ENCODE measurements around the gene RCOR3.

The RCOR3 gene

GRCh38 chr1:211309617-211310016, 50.5 kb downstream of the RCOR3 start:
- H3K4me1 ChIP-seq (ENCODE audit: low read length): peaks cover 18% of the 10 kb centered on the region
- H3K36me3 ChIP-seq (replicated peaks; ENCODE audit: low read depth, low read length): peaks cover 32% of the 10 kb centered on the region
- no peaks in the 10 kb centered on the region for H3K79me2 ChIP-seq (ENCODE audit: low read length)
- no peak overlapping the region for H3K9ac ChIP-seq (ENCODE audit: low read length)
- H3K4me3 ChIP-seq (ENCODE audit: low read length): no peak overlapping the region
- H2AFZ ChIP-seq (ENCODE audit: low read depth, low read length): no peak overlapping the region
- peaks cover 8% of the 10 kb centered on the region; the same call in 1 of the 2 replicates for H4K20me1 ChIP-seq (ENCODE audit: insufficient read depth, low read length)
- no peaks in the 10 kb centered on the region for H3K27me3 ChIP-seq (ENCODE audit: low read depth, low read length)
- no peak overlapping the region for H3K4me2 ChIP-seq (ENCODE audit: low read length)
- TF ChIP-seq EZH2phosphoT487 (IDR thresholded peaks at IDR 0.05; ENCODE audit: low read depth): no peak
- TF ChIP-seq, protein P1, sequence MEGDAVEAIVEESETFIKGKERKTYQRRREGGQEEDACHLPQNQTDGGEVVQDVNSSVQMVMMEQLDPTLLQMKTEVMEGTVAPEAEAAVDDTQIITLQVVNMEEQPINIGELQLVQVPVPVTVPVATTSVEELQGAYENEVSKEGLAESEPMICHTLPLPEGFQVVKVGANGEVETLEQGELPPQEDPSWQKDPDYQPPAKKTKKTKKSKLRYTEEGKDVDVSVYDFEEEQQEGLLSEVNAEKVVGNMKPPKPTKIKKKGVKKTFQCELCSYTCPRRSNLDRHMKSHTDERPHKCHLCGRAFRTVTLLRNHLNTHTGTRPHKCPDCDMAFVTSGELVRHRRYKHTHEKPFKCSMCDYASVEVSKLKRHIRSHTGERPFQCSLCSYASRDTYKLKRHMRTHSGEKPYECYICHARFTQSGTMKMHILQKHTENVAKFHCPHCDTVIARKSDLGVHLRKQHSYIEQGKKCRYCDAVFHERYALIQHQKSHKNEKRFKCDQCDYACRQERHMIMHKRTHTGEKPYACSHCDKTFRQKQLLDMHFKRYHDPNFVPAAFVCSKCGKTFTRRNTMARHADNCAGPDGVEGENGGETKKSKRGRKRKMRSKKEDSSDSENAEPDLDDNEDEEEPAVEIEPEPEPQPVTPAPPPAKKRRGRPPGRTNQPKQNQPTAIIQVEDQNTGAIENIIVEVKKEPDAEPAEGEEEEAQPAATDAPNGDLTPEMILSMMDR (IDR thresholded peaks at IDR 0.05; ENCODE audit: low read depth, low read length): no peak
- H3K9me3 ChIP-seq (ENCODE audit: insufficient read depth, low read length): no peaks in the 10 kb centered on the region
- H3K27ac ChIP-seq (ENCODE audit: low read length): no peak overlapping the region

DNA sequence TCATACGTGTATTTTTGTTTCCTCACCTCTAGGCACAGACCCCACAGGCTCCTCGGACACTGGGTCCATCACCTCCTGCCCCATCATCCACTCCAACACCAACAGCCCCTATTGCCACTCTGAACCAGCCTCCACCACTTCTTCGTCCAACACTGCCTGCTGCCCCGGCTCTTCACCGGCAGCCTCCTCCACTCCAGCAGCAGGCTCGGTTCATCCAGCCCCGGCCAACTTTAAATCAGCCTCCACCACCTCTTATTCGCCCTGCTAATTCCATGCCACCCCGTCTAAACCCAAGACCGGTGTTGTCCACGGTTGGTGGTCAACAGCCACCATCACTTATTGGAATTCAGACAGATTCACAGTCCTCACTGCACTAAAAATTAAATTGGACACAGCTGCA, 54.2 kb downstream of the RCOR3 start:
- peaks cover 38% of the 10 kb centered on the region for H3K36me3 ChIP-seq (replicated peaks; ENCODE audit: low read depth, low read length)
- TF ChIP-seq EZH2phosphoT487 (IDR thresholded peaks at IDR 0.05; ENCODE audit: low read depth): no peak
- TF ChIP-seq, protein P1 (IDR thresholded peaks at IDR 0.05; ENCODE audit: low read depth, low read length): no peak
- no peaks in the 10 kb centered on the region for H4K20me1 ChIP-seq (ENCODE audit: insufficient read depth, low read length)
- no peaks in the 10 kb centered on the region for H3K79me2 ChIP-seq (ENCODE audit: low read length)
- H3K4me1 ChIP-seq (ENCODE audit: low read length): peaks cover 5% of the 10 kb centered on the region; the same call in 1 of the 2 replicates
- no peak overlapping the region for H3K9ac ChIP-seq (ENCODE audit: low read length)
- no peak overlapping the region for H3K4me3 ChIP-seq (ENCODE audit: low read length)
- no peaks in the 10 kb centered on the region for H3K27me3 ChIP-seq (ENCODE audit: low read depth, low read length)
- no peak overlapping the region for H3K27ac ChIP-seq (ENCODE audit: low read length)
- no peak overlapping the region for H3K4me2 ChIP-seq (ENCODE audit: low read length)
- no peaks in the 10 kb centered on the region for H3K9me3 ChIP-seq (ENCODE audit: insufficient read depth, low read length)
- no peak overlapping the region for H2AFZ ChIP-seq (ENCODE audit: low read depth, low read length)

DNA sequence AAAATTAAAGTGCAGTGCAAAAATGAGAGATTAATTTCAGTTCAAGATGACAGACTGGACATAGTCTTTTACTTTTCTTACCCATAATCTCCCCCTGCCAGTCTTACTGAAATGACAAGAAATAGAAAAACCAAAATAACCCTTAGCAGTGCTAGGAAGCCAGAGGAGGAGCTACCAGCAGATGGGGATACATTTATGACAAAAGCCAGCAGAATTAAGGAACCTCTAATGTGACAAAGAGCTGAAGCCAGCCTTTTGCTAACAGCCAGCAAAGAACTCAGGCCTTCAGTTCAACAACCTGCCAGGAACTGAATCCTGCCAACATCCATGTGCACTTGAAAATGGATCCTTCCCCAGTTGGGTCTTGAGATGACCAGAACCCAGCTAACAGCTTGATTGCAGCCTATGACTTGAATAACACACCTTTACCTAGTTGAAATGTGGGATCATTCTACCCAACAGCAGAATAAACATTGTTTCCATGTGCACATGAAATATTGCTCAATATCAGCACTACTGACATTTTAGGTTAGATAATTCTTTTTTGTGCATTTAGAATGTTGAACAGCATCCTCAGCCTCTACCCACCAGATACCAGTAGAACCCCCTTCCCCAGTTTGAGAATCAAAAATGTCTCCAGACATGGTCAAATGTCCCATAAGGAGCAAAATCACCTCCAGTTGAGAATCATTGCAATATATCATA, 59.6 kb downstream of the RCOR3 start:
- H3K9me3 ChIP-seq (ENCODE audit: insufficient read depth, low read length): no peaks in the 10 kb centered on the region
- H3K79me2 ChIP-seq (ENCODE audit: low read length): no peaks in the 10 kb centered on the region
- peaks cover 13% of the 10 kb centered on the region for H3K36me3 ChIP-seq (replicated peaks; ENCODE audit: low read depth, low read length)
- TF ChIP-seq, protein P1 (IDR thresholded peaks at IDR 0.05; ENCODE audit: low read depth, low read length): peak; percentile 7; the same call in 1 of the 2 replicates
- TF ChIP-seq EZH2phosphoT487 (IDR thresholded peaks at IDR 0.05; ENCODE audit: low read depth): no peak
- no peak overlapping the region for H3K4me2 ChIP-seq (ENCODE audit: low read length)
- no peak overlapping the region for H3K9ac ChIP-seq (ENCODE audit: low read length)
- H3K27ac ChIP-seq (ENCODE audit: low read length): no peak overlapping the region
- H2AFZ ChIP-seq (ENCODE audit: low read depth, low read length): no peak overlapping the region
- no peaks in the 10 kb centered on the region for H4K20me1 ChIP-seq (ENCODE audit: insufficient read depth, low read length)
- no peaks in the 10 kb centered on the region for H3K27me3 ChIP-seq (ENCODE audit: low read depth, low read length)
- no peak overlapping the region for H3K4me3 ChIP-seq (ENCODE audit: low read length)
- H3K4me1 ChIP-seq (ENCODE audit: low read length): peaks cover 8% of the 10 kb centered on the region; the same call in 1 of the 2 replicates

GRCh38 chr1:211319892-211320291, 60.7 kb downstream of the RCOR3 start:
- Histone ChIP-seq H4K20me1 (ENCODE audit: insufficient read depth, low read length) (no peaks in the 10 kb centered on the region), H3K27ac (ENCODE audit: low read length) (no peak overlapping the region)
- no peak for TF ChIP-seq EZH2phosphoT487 (IDR thresholded peaks at IDR 0.05; ENCODE audit: low read depth)
- TF ChIP-seq, protein P1 (IDR thresholded peaks at IDR 0.05; ENCODE audit: low read depth, low read length): no peak

More at GRCh38 chr1:211319892-211320291, 60.7 kb downstream of the RCOR3 start:
- Histone ChIP-seq H3K4me3 (ENCODE audit: low read length) (no peak overlapping the region), H3K36me3 (replicated peaks; ENCODE audit: low read depth, low read length) (peaks cover 6% of the 10 kb centered on the region), H2AFZ (ENCODE audit: low read depth, low read length) (no peak overlapping the region), H3K9ac (ENCODE audit: low read length) (no peak overlapping the region), H3K27me3 (ENCODE audit: low read depth, low read length) (no peaks in the 10 kb centered on the region), H3K9me3 (ENCODE audit: insufficient read depth, low read length) (no peaks in the 10 kb centered on the region), H3K79me2 (ENCODE audit: low read length) (no peaks in the 10 kb centered on the region), H3K4me1 (ENCODE audit: low read length) (peaks cover 6% of the 10 kb centered on the region; the same call in 1 of the 2 replicates), H3K4me2 (ENCODE audit: low read length) (no peak overlapping the region)

Measured in OCI-LY3 (cell line).